Liver (tissue), 3 donors: ENCODE measurements around the gene ALAS1.
A peak's percentile ranks its signal among the peaks of the same experiment; 100 is the strongest.

Experiments
- ATF3 ChIP-seq: IDR thresholded peaks from 2 replicates; pipeline ENCODE4 v1.6.1; 2016; ENCODE audit warnings: antibody characterized with exemption
- CTCF ChIP-seq: fragments of 150-350 bp; IDR thresholded peaks from 2 replicates; pipeline ENCODE4 v1.5.1; 2017; ENCODE audit warnings: improper control_type of control experiment, low read depth, low read length; ENCODE audit not compliant: missing input control
- EGR1 ChIP-seq, 2 donors: IDR thresholded peaks; 2 replicates each; pipeline ENCODE4 v1.6.1; 2016 to 2018; ENCODE audit warnings: antibody characterized with exemption in 2 of 2, low read depth in 2 of 2
- FOXA1 ChIP-seq: IDR thresholded peaks from 2 replicates; pipeline ENCODE4 v1.6.1; 2016; ENCODE audit warnings: antibody characterized with exemption
- GABPA ChIP-seq, 2 donors: IDR thresholded peaks in 1 of 2; conservative IDR thresholded peaks in 1 of 2; 2 replicates each; pipeline ENCODE4 v1.6.1; 2016; ENCODE audit warnings: antibody characterized with exemption in 2 of 2, mild to moderate bottlenecking in 1 of 2, moderate library complexity in 1 of 2
- HNF4A ChIP-seq, 2 donors: conservative IDR thresholded peaks; 2 replicates each; pipeline ENCODE4 v1.6.1; 2016; ENCODE audit warnings: antibody characterized with exemption in 2 of 2, mild to moderate bottlenecking in 2 of 2
- MAX ChIP-seq: IDR thresholded peaks from 2 replicates; pipeline ENCODE4 v1.6.1; 2016; ENCODE audit warnings: antibody characterized with exemption
- RAD21 ChIP-seq, 2 donors: IDR thresholded peaks; 2 replicates each; pipeline ENCODE4 v1.6.1; 2016; ENCODE audit warnings: antibody characterized with exemption in 2 of 2, mild to moderate bottlenecking in 2 of 2
- REST ChIP-seq: IDR thresholded peaks from 2 replicates; pipeline ENCODE4 v1.6.1; 2016; ENCODE audit warnings: antibody characterized with exemption, mild to moderate bottlenecking
- TAF1 ChIP-seq: conservative IDR thresholded peaks from 2 replicates; pipeline ENCODE4 v1.6.1; 2016; ENCODE audit warnings: antibody characterized with exemption, mild to moderate bottlenecking
- donor health status: healthy.
- donor health status: healthy.

GRCh38 chr3:52240059-52240885 is 42.3 kb downstream of the ALAS1 start:
- TF ChIP-seq CTCF (no peak), EGR1 (IDR thresholded peaks at IDR 0.05; ENCODE audit: low read depth in 2 of 2) (no peak), REST (peak; percentile 12), RAD21 (IDR thresholded peaks at IDR 0.05) (peak in 1 of 2 donors; percentile 17), TAF1 (no peak), MAX (no peak), HNF4A (conservative IDR thresholded peaks at IDR 0.05) (peak; percentile 24 to 51), ATF3 (peak; percentile 76), FOXA1 (no peak), GABPA (IDR thresholded peaks at IDR 0.05 in 1 of 2, conservative IDR thresholded peaks at IDR 0.05 in 1 of 2) (no peak)
